Daoy (cell line): Measurements from ENCODE around the gene PRR14L. TPM values are rescaled to one million over a fixed set of nuclear protein-coding genes. Genes with fewer than 3 reads are reported as not detected.

Experiments used
- DNase-seq: peaks from one replicate; pipeline ENCODE4 v3.0.0-alpha.2; 2015; ENCODE audit warnings: low read depth
- total RNA-seq: library from RNA; depleted of rRNA; stranded (reverse); fragments of >200 nt; shearing (Covaris generic); gene quantifications from 2 replicates; pipeline ENCODE4 v1.2.3, GENCODE V29; 2014; rRNA removed

Gene PRR14L
- total RNA-seq, 1 experiment from 2014 or later = 13.5 TPM

DNA sequence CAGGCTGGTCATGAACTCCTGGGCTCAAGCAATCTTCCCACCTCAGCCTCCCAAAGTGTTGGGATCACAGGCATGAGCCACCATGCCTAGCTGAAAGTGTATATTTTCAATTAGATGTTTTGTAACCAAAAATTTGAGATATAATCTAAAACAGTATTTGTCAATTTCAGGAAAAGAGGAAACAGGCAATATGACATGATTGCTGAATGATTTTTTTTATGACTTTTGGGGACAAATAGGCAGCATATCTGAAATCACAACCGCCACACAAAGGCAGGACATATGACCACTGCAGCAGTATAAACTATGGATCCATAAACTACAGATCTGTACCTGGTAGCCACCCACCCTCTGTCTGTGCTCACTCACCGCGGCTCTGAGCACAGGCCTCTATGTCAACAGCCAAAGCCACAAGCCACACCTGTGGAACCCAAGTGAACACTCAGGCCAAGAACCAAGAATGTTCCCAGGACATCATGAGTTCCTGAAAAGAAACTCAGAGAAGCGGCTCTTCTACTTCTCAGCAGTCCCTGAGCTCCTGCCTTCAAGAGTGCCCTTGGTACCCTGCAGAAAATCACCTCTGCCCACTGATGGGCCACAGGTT lies 110.4 kb downstream of the PRR14L start:
- no peak for DNase-seq

DNA sequence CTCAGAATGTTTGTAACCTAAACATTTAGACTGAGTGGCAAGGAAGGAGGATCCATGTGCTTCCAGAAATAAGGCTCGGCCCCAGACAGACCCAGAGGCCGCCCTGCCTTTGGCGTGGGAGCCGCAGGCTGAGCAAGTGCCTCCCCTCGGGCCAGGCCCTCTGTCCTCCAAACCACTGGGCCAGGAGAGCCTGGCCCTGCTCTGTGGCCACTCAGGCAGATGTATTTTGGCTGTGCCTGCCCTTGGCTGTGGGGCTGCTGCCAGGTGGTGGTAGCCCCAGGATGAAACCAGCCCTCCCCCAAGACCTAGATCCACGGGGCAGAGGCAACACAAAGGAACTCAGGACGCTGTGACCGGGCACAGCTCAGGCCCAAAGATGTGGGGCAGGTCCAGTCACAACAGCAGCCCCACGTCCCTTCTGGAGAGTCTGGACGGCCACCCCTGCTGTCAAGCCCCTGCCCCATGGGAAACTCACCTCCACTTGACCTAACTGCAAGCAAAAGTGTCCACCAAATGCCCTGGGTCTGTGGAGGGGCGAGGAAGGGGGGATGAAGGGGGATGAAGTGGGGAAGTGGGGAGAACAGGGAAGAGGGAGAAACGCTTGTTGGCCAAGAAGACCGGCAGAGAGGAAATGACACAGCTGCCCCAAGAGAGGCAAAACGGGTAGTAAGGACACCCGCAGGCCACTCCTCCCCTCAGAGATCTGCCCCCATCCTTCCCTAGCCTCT lies 111.9 kb downstream of the PRR14L start:
- peak; percentile 49 for DNase-seq

- DNase-seq = no peak
Observed at GRCh38 chr22:31637447-31637890, 112.5 kb downstream of the PRR14L start.

DNA sequence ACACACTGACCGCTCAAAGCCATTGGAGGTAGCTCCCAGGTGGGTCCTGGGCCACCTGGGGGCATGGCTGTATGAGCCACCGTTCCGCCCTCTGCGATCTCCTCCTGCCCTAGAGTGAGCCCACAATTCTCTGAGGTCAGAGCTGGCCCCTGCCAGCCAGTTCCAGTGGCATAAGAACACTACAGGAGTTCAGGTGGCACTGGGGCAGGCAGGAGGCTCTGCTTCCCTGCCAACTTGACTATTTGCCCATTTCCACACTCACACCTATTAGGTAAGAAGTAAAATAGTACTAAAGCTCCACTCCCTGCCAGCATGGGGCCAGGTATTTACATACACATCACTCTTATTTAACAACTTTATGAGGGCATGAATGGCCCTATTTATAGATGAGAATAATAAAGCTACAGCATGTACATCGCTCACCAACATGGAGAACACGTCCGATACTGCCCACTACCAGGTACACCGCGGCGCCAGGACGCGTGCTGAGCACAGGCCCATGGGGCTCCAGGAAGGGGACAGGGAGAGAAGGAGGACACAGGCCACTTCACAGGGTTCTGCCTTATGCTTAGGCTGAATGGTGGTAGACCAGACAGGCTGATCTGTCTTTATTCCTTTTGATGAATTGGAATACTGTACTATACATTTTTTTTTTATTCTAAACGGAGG lies 114.2 kb downstream of the PRR14L start:
- DNase-seq = no peak

GRCh38 chr22:31631436-31631835 lies 118.5 kb downstream of the PRR14L start:
- DNase-seq = peak; percentile 35

Other genes with a start within 250 kb of the PRR14L start
- 40.3 and 63.6 TPM in 2 replicates for gene PISD, start 87.9 kb downstream of the PRR14L start, total RNA-seq
- gene DEPDC5, start 3.9 kb upstream of the PRR14L start, total RNA-seq = 6.3 and 12.5 TPM in 2 replicates
- gene YWHAH, start 194.4 kb upstream of the PRR14L start, total RNA-seq = 195 and 222 TPM in 2 replicates